Adrenal gland (tissue), 5 donors: Measurements from ENCODE around the gene MARCKS.

ENCODE experiments used
- CTCF ChIP-seq, 6 experiments: fragments of 450-650 bp in 4 of 6; fragments of 200-600 bp in 2 of 6; sonication (generic) in 1 of 6; IDR thresholded peaks; 1 replicate in 5 of 6; 2 replicates in 1 of 6; pipeline versions ENCODE4 v1.5.1 to v1.8.0; 2016 to 2021; ENCODE audit warnings: antibody characterized with exemption in 6 of 6, mild to moderate bottlenecking in 2 of 6, moderate library complexity in 1 of 6
- POLR2A ChIP-seq, 2 donors: fragments of 450-650 bp; IDR thresholded peaks; one replicate each; pipeline ENCODE4 v1.6.1; 2017; ENCODE audit warnings: antibody characterized with exemption in 2 of 2, mild to moderate bottlenecking in 2 of 2, moderate library complexity in 1 of 2
- donor health status: DM: no; HTN: no; CAD: no.

- TF ChIP-seq CTCF (IDR thresholded peaks at IDR 0.05) (no peak), POLR2A (IDR thresholded peaks at IDR 0.05) (no peak)
Measured at GRCh38 chr6:113833537-113833936, 23.6 kb upstream of the MARCKS start.
